HEK293 (cell line): ENCODE results near the gene PPP5C.
"Not testable (repeated sequence)": the region's sequence is repeated elsewhere in the genome, so short reads cannot be mapped to it uniquely, and the experiment has no call there.

Experiments
- CTCF ChIA-PET: fragments of 350-600 bp; formaldehyde crosslinking; extraction: SDS; loops from one replicate; lab custom pipeline; 2021; ENCODE audit warnings: antibody characterized with exemption; lab: Yijun Ruan, JAX
- POLR2A ChIA-PET: fragments of 300-600 bp; formaldehyde crosslinking; extraction: SDS; loops from one replicate; lab custom pipeline; 2020; ENCODE audit warnings: antibody characterized with exemption, inconsistent platforms; lab: Yijun Ruan, JAX
- H3K27ac ChIP-seq: fragments of 200-500 bp; sonication (Bioruptor generic); 2 replicates; pipeline ENCODE4 v1.5.1; 2014; ENCODE audit warnings: low read depth, low read length, control low read depth, inconsistent platforms; ENCODE audit errors: extremely low read depth
- H3K36me3 ChIP-seq, 2 experiments: fragments of 200-500 bp in 1 of 2; sonication (Bioruptor generic) in 1 of 2; 1 replicate in 1 of 2; 2 replicates in 1 of 2; pipeline ENCODE4 v1.5.1; 2014 to 2017; ENCODE audit warnings: inconsistent platforms in 2 of 2, low read length in 2 of 2; ENCODE audit not compliant: control insufficient read depth in 2 of 2, insufficient read depth in 1 of 2
- H3K4me1 ChIP-seq: fragments of 200-500 bp; sonication (Bioruptor generic); 2 replicates; pipeline ENCODE4 v1.5.1; 2014; ENCODE audit warnings: mild to moderate bottlenecking, low read length, inconsistent platforms; ENCODE audit not compliant: control insufficient read depth, insufficient read depth
- H3K4me3 ChIP-seq: 2 replicates; pipeline ENCODE4 v1.5.1; 2011; ENCODE audit warnings: low read depth, mild to moderate bottlenecking, control low read depth, low read length, moderate library complexity
- H3K9me3 ChIP-seq: fragments of 200-500 bp; sonication (Bioruptor generic); 2 replicates; pipeline ENCODE4 v1.5.1; 2014; ENCODE audit warnings: low read depth, low read length, inconsistent platforms; ENCODE audit not compliant: control insufficient read depth, insufficient read depth
- SP7 ChIP-seq: fragments of 450-650 bp; formaldehyde crosslinking; IDR thresholded peaks from 2 replicates; pipeline ENCODE4 v1.5.1; 2016; ENCODE audit warnings: missing biosample characterization, missing genetic modification characterization
- ZBTB7A ChIP-seq: fragments of 450-650 bp; formaldehyde crosslinking; IDR thresholded peaks from 2 replicates; pipeline ENCODE4 v1.5.1; 2016; ENCODE audit warnings: low read depth, missing biosample characterization, missing genetic modification characterization
- ZNF121 ChIP-seq: fragments of 450-650 bp; formaldehyde crosslinking; IDR thresholded peaks from 2 replicates; pipeline ENCODE4 v1.5.1; 2016; ENCODE audit warnings: missing biosample characterization, missing genetic modification characterization
- ZNF146 ChIP-seq: fragments of 450-650 bp; formaldehyde crosslinking; IDR thresholded peaks from 2 replicates; pipeline ENCODE4 v1.5.1; 2016; ENCODE audit warnings: missing biosample characterization, missing genetic modification characterization
- ZNF18 ChIP-seq: fragments of 450-650 bp; formaldehyde crosslinking; IDR thresholded peaks from 2 replicates; pipeline ENCODE4 v1.5.1; 2016; ENCODE audit warnings: missing biosample characterization, missing genetic modification characterization
- ZNF23 ChIP-seq: fragments of 450-650 bp; formaldehyde crosslinking; IDR thresholded peaks from 2 replicates; pipeline ENCODE4 v1.5.1; 2016; ENCODE audit warnings: missing biosample characterization, missing genetic modification characterization, borderline replicate concordance
- ZNF580 ChIP-seq: fragments of 450-650 bp; formaldehyde crosslinking; IDR thresholded peaks from 2 replicates; pipeline ENCODE4 v1.5.1; 2016; ENCODE audit warnings: missing biosample characterization, missing genetic modification characterization
- ZNF768 ChIP-seq: fragments of 450-650 bp; formaldehyde crosslinking; IDR thresholded peaks from 2 replicates; pipeline ENCODE4 v1.5.1; 2018; ENCODE audit warnings: missing biosample characterization, mild to moderate bottlenecking, missing genetic modification characterization

PPP5C gene

GRCh38 chr19:46433470-46433869, 86.6 kb downstream of the PPP5C start:
- POLR2A ChIA-PET = not testable (repeated sequence)

GRCh38 chr19:46435009-46435408, 88.1 kb downstream of the PPP5C start:
- no peak for TF ChIP-seq ZNF23 (tag by site-specific recombination)
- TF ChIP-seq ZBTB7A (tag by site-specific recombination) = no peak
- no peak for TF ChIP-seq ZNF18
- 0 out of 2 replicates have a peak, but pooled peaks have one; percentile 12 for TF ChIP-seq SP7
- Histone ChIP-seq H3K9me3 (no peaks in the 10 kb centered on the region), H3K27ac (no peak overlapping the region), H3K4me1 (no peaks in the 10 kb centered on the region), H3K4me3 (no peak overlapping the region), H3K36me3 (no peaks in the 10 kb centered on the region)
- POLR2A ChIA-PET = no interaction called here
- CTCF ChIA-PET = interaction anchor here (1.3 kb wide), 1 partner anchor 18 kb away, joined by 3 read pairs; no protein-coding TSS in a partner anchor

More at GRCh38 chr19:46433470-46433869, 86.6 kb downstream of the PPP5C start:
- H3K27ac ChIP-seq, H3K36me3 ChIP-seq, H3K4me3 ChIP-seq, H3K4me1 ChIP-seq, H3K9me3 ChIP-seq: not testable (repeated sequence)
- CTCF ChIA-PET = interaction anchor here (0.6 to 3.1 kb wide), 5 partner anchors 16 to 75 kb away, joined by 3 to 25 read pairs (median 4); no protein-coding TSS in a partner anchor
- peak; percentile 98 for TF ChIP-seq ZNF146 (tag by site-specific recombination)
- 0 out of 2 replicates have a peak, but pooled peaks have one; percentile 68 for TF ChIP-seq ZNF580 (tag by site-specific recombination)

- H3K9me3 ChIP-seq, H3K36me3 ChIP-seq, H3K4me1 ChIP-seq, H3K27ac ChIP-seq, H3K4me3 ChIP-seq: not testable (repeated sequence)
- peak; percentile 57; the same call in 1 of the 2 replicates for TF ChIP-seq ZNF768 (tag by site-specific recombination)
- TF ChIP-seq ZNF121 (tag by site-specific recombination) = peak; percentile 76
- ChIA-PET CTCF (interaction anchor here (0.6 to 1.0 kb wide), 2 partner anchors 10 to 52 kb away, joined by 3 to 4 read pairs; no protein-coding TSS in a partner anchor), POLR2A (interaction anchor here (1.3 kb wide), 1 partner anchor 23 kb away, joined by 3 read pairs; the partner anchor contains the start of gene CCDC8)
These were observed 88.8 kb downstream of the PPP5C start for GRCh38 chr19:46435689-46436088.
